Stromal cell of bone marrow (primary cell): Measurements from ENCODE around the gene RELB.
A peak's percentile ranks its signal among the peaks of the same experiment; 100 is the strongest.

ENCODE experiments used
- DNase-seq: peaks from one replicate; pipeline ENCODE4 v3.0.0-alpha.2; 2012; ENCODE audit warnings: low read depth

RELB gene

GRCh38 chr19:45021971-45022370 is 20.7 kb downstream of the RELB start:
- DNase-seq: no peak

GRCh38 chr19:45023048-45023447 is 21.8 kb downstream of the RELB start:
- DNase-seq: no peak

- DNase-seq: no peak
Observed at GRCh38 chr19:45025264-45025663, 24.0 kb downstream of the RELB start.

- DNase-seq: no peak
Observed at GRCh38 chr19:45027371-45027770, 26.1 kb downstream of the RELB start.

GRCh38 chr19:45030825-45031224 is 29.6 kb downstream of the RELB start:
- no peak for DNase-seq

- no peak for DNase-seq
Observed at GRCh38 chr19:45032421-45032820, 31.2 kb downstream of the RELB start.

- DNase-seq: no peak
Observed at GRCh38 chr19:45035755-45036154, 34.5 kb downstream of the RELB start.

GRCh38 chr19:45037393-45038169 is 36.3 kb downstream of the RELB start:
- DNase-seq: no peak

- peak; percentile 82 for DNase-seq
Observed at GRCh38 chr19:45038931-45039893, 37.9 kb downstream of the RELB start, which contains the start of gene CLASRP. CLASRP (plus strand) TSS chr19:45039045; CDS start chr19:45040213, 1,168 bp downstream.

GRCh38 chr19:45040059-45040771 is 39.0 kb downstream of the RELB start:
- no peak for DNase-seq

- no peak for DNase-seq
Observed at GRCh38 chr19:45041125-45041524, 39.9 kb downstream of the RELB start.

GRCh38 chr19:45045671-45046353 is 44.5 kb downstream of the RELB start:
- no peak for DNase-seq

- DNase-seq: no peak
Observed at GRCh38 chr19:45046355-45046754, 45.1 kb downstream of the RELB start.

GRCh38 chr19:45047188-45047797 is 46.0 kb downstream of the RELB start:
- no peak for DNase-seq

- no peak for DNase-seq
Observed at GRCh38 chr19:45049073-45049736, 47.9 kb downstream of the RELB start.

- DNase-seq: no peak
Observed at GRCh38 chr19:45050036-45050435, 48.8 kb downstream of the RELB start.

GRCh38 chr19:45051929-45052579 is 50.8 kb downstream of the RELB start:
- DNase-seq: no peak

- DNase-seq: no peak
Observed at GRCh38 chr19:45056831-45057230, 55.6 kb downstream of the RELB start.

GRCh38 chr19:45057444-45057843 is 56.2 kb downstream of the RELB start:
- no peak for DNase-seq

- no peak for DNase-seq
Observed at GRCh38 chr19:45058622-45059159, 57.4 kb downstream of the RELB start.
